Loucy (cell line): ENCODE measurements around the gene TCHHL1.

Experiments used
- H2AFZ ChIP-seq: fragments of 200-600 bp; sonication (generic); 2 replicates; pipeline ENCODE4 v1.6.0; 2016; ENCODE audit warnings: antibody characterized with exemption, mild to moderate bottlenecking, low read length, moderate library complexity
- H3F3A ChIP-seq: fragments of 200-600 bp; 2 replicates; pipeline ENCODE4 v1.6.0; 2016; ENCODE audit warnings: antibody characterized with exemption, low read depth, mild to moderate bottlenecking
- H3K27me3 ChIP-seq: fragments of 200-600 bp; sonication (generic); 2 replicates; pipeline ENCODE4 v1.6.1; 2014; ENCODE audit warnings: low read length, mild to moderate bottlenecking; ENCODE audit not compliant: insufficient read depth, poor library complexity, severe bottlenecking
- H3K36me3 ChIP-seq: fragments of 200-600 bp; sonication (generic); 2 replicates; pipeline ENCODE4 v1.6.1; 2016; ENCODE audit warnings: low read length; ENCODE audit not compliant: insufficient read depth
- H3K4me1 ChIP-seq: fragments of 200-600 bp; sonication (generic); 2 replicates; pipeline ENCODE4 v1.5.1; 2014; ENCODE audit warnings: low read length, mild to moderate bottlenecking; ENCODE audit not compliant: insufficient read depth, poor library complexity, severe bottlenecking
- H3K4me2 ChIP-seq: fragments of 200-600 bp; sonication (generic); 2 replicates; pipeline ENCODE4 v1.6.0; 2014; ENCODE audit warnings: antibody characterized with exemption, low read length, low read depth, mild to moderate bottlenecking; ENCODE audit not compliant: poor library complexity, severe bottlenecking
- H3K4me3 ChIP-seq: fragments of 200-600 bp; sonication (generic); 2 replicates; pipeline ENCODE4 v1.5.1; 2014; ENCODE audit warnings: low read length, mild to moderate bottlenecking, mixed read lengths; ENCODE audit not compliant: poor library complexity, severe bottlenecking
- H3K79me2 ChIP-seq: fragments of 200-600 bp; sonication (generic); 2 replicates; pipeline ENCODE4 v1.6.1; 2014; ENCODE audit warnings: low read length; ENCODE audit not compliant: insufficient read depth
- H3K9ac ChIP-seq: fragments of 200-600 bp; sonication (generic); 2 replicates; pipeline ENCODE4 v1.6.0; 2014; ENCODE audit warnings: mild to moderate bottlenecking, low read depth, low read length, moderate library complexity; ENCODE audit not compliant: poor library complexity, severe bottlenecking
- H3K9me2 ChIP-seq: fragments of 200-600 bp; sonication (generic); replicated peaks from 2 replicates; pipeline ENCODE4 v1.6.1; 2016; ENCODE audit warnings: low read depth, low read length, mixed read lengths
- H3K9me3 ChIP-seq: fragments of 200-600 bp; sonication (generic); 2 replicates; pipeline ENCODE4 v1.6.1; 2014; ENCODE audit warnings: mild to moderate bottlenecking, antibody characterized with exemption, low read length, low read depth; ENCODE audit not compliant: insufficient read depth
- H4K20me1 ChIP-seq: fragments of 200-600 bp; sonication (generic); 2 replicates; pipeline ENCODE4 v1.6.0; 2014; ENCODE audit warnings: antibody characterized with exemption, low read length, mild to moderate bottlenecking; ENCODE audit not compliant: insufficient read depth, poor library complexity, severe bottlenecking
- EZH2phosphoT487 ChIP-seq: fragments of 200-600 bp; IDR thresholded peaks from 2 replicates; pipeline ENCODE4 v1.6.1; 2018; ENCODE audit warnings: antibody characterized with exemption, mild to moderate bottlenecking, moderate library complexity, borderline replicate concordance
- TF ChIP-seq, protein P1 (sequence below): fragments of 200-600 bp; sonication (generic); conservative IDR thresholded peaks from 2 replicates; pipeline ENCODE4 v1.5.1; 2014; ENCODE audit warnings: mild to moderate bottlenecking, antibody characterized with exemption, low read length

Gene TCHHL1

DNA sequence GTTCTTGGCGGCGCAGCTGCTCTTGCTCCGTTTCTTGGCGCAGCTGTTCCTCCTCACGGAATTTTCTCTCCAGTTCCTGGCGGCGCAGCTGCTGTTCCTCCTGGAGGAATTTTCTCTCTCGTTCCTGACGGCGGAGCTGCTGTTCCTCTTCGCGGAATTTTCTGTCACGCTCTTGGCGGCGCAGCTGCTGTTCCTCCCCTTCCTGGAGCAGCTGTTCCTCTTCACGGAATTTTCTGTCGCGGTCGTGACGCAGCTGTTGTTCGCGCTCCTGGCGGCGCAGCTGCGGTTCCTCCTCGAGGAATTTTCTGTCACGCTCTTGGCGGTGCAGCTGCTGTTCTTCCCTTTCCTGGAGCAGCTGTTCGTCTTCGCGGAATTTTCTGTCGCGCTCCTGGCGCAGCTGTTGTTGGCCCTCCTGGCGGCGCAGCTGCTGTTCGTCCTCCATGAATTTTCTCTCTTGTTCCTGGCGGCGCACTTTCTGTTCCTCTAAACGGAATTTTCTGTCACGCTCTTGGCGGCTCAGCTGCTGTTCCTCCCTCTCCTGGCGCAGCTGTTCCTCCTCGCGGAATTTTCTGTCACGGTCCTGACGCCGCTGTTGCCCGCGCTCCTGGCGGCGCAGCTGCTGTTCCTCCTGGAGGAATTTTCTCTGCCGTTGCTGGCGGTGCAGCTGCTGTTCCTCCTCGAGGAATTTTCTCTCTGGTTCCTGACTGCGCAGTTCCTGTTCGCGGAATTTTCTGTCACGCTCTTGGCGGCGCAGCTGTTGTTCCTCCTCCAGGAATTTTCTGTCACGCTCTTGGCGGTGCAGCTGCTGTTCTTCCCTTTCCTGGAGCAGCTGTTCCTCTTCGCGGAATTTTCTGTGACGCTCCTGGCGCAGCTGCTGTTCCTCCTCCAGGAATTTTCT is 19.4 kb upstream of the TCHHL1 start:
- H2AFZ ChIP-seq: no peak overlapping the region
- H3K27me3 ChIP-seq: peaks cover 5% of the 10 kb centered on the region
- no peaks in the 10 kb centered on the region for H3K9me3 ChIP-seq
- no peak overlapping the region for H3K4me2 ChIP-seq
- H3K36me3 ChIP-seq: no peaks in the 10 kb centered on the region
- no peak for TF ChIP-seq EZH2phosphoT487
- TF ChIP-seq, protein P1, sequence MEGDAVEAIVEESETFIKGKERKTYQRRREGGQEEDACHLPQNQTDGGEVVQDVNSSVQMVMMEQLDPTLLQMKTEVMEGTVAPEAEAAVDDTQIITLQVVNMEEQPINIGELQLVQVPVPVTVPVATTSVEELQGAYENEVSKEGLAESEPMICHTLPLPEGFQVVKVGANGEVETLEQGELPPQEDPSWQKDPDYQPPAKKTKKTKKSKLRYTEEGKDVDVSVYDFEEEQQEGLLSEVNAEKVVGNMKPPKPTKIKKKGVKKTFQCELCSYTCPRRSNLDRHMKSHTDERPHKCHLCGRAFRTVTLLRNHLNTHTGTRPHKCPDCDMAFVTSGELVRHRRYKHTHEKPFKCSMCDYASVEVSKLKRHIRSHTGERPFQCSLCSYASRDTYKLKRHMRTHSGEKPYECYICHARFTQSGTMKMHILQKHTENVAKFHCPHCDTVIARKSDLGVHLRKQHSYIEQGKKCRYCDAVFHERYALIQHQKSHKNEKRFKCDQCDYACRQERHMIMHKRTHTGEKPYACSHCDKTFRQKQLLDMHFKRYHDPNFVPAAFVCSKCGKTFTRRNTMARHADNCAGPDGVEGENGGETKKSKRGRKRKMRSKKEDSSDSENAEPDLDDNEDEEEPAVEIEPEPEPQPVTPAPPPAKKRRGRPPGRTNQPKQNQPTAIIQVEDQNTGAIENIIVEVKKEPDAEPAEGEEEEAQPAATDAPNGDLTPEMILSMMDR: no peak
- H3F3A ChIP-seq: no peaks in the 10 kb centered on the region
- no peaks in the 10 kb centered on the region for H3K79me2 ChIP-seq
- no peak overlapping the region for H3K9ac ChIP-seq
- H3K4me1 ChIP-seq: peaks cover 6% of the 10 kb centered on the region
- H3K9me2 ChIP-seq: no peaks in the 10 kb centered on the region
- H4K20me1 ChIP-seq: no peaks in the 10 kb centered on the region
- H3K4me3 ChIP-seq: no peak overlapping the region

DNA sequence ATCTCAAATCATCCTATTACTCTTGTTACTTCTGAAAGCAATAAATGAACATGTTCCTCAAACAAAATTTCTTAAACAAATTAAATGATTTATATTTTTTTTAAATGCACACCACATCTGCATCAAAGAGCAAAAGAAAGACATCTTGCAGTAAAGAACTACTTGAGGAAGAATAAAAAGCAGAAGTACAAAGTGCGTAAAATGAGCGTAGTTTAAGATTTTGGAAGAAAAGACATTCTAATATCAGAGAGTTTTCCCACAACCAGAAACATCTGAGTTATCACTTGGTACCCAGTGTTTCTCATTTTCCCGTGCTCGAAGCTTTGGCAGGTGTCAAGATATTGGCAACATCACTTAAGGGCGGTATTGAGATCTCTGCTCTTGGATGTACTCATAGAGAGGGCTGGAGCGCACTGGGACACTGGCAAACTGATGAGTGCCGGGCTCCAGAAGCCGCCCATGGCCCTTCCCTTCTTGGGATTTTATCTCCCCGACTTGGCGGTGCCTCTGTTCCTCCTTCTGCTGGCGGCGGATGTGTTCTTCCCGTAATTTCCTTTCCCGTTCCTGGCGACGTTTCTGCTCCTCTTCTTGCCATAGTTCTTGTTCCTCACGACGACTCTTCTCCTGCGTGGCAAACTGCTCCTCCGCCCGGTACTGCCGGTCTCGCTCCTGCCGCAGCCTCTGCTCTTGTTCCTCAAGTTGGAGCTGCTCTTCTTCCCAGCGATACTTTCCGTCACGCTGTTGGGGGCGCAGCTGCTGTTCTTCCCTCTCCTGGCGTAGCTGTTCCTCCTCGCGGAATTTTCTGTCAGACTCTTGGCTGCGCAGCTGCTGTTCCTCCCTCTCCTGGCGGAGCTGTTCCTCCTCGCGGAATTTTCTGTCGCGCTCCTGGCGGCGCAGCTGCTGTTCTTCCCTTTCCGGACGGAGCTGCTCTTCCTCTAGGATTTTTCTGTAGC is 18.4 kb upstream of the TCHHL1 start:
- Histone ChIP-seq H3K4me1 (peaks cover 6% of the 10 kb centered on the region), H3F3A (no peaks in the 10 kb centered on the region), H3K4me3 (no peak overlapping the region)

DNA sequence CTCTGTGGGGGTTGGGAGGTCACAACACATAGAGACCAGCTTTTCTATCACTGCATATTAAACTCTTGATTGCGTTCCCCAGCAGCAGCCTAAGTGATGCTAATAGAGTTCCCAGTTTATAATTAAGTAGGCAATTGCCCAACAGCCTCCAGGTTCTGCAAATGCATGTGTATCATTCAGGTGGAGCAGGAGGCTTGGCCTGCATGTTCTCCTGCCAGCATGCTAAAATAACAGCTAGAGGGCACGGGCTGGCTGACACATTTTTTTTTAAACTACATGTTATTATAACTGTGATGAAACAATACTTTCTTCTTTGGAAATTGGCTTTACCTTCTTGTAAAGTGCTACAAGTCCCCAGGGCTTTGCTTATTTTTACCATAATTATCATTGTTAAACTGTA is 16.0 kb upstream of the TCHHL1 start:
- H3K4me1 ChIP-seq: peaks cover 6% of the 10 kb centered on the region
- no peaks in the 10 kb centered on the region for H4K20me1 ChIP-seq
- TF ChIP-seq, protein P1: no peak
- no peak overlapping the region for H3K9ac ChIP-seq
- no peaks in the 10 kb centered on the region for H3F3A ChIP-seq
- H3K9me2 ChIP-seq: no peaks in the 10 kb centered on the region
- H3K4me3 ChIP-seq: no peak overlapping the region
- H3K79me2 ChIP-seq: no peaks in the 10 kb centered on the region
- H2AFZ ChIP-seq: no peak overlapping the region
- no peaks in the 10 kb centered on the region for H3K27me3 ChIP-seq
- H3K9me3 ChIP-seq: no peaks in the 10 kb centered on the region
- no peaks in the 10 kb centered on the region for H3K36me3 ChIP-seq
- H3K4me2 ChIP-seq: no peak overlapping the region

More for the DNA sequence above, 18.4 kb upstream of the TCHHL1 start:
- no peak for TF ChIP-seq EZH2phosphoT487
- TF ChIP-seq, protein P1: no peak
- no peaks in the 10 kb centered on the region for H3K9me3 ChIP-seq
- H4K20me1 ChIP-seq: no peaks in the 10 kb centered on the region
- H3K9me2 ChIP-seq: no peaks in the 10 kb centered on the region
- H3K9ac ChIP-seq: no peak overlapping the region
- H2AFZ ChIP-seq: no peak overlapping the region
- no peaks in the 10 kb centered on the region for H3K79me2 ChIP-seq
- peaks cover 5% of the 10 kb centered on the region for H3K27me3 ChIP-seq
- H3K36me3 ChIP-seq: no peaks in the 10 kb centered on the region
- no peak overlapping the region for H3K4me2 ChIP-seq
